Fibroblast of skin of right quadriceps (primary cell): ENCODE data around the gene ARCN1.
A peak's percentile ranks its signal among the peaks of the same experiment; 100 is the strongest.
"Not testable (repeated sequence)": the region's sequence is repeated elsewhere in the genome, so short reads cannot be mapped to it uniquely, and the experiment has no call there.

Source experiments
- DNase-seq: peaks from one replicate; pipeline ENCODE4 v3.0.0-alpha.2; 2013

The ARCN1 gene

DNA sequence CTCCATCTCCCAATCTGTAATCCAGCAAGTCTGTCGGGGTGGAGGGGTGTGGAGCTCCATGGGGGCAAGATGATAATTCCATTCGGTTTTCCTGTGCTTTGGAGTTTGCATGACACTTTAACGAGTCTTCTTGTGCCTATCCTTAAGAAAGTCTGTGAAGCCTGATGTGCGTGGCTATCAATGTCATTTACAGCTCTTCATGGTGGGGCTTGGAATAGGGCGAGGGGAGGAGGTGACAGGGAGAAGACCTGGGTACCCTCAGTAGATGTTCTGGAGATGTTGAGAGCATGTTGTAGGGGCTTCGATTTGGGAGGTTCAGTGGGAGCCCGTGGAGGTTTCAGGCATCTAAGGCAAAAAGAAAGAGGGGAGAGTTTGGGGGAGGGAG is 34.6 kb downstream of the ARCN1 start:
- DNase-seq = no peak

GRCh38 chr11:118607401-118608359 is 35.5 kb downstream of the ARCN1 start, which contains the start of gene PHLDB1:
TSS of gene PHLDB1 (plus strand) at chr11:118607615. CDS start at chr11:118613837, 6,222 bp downstream.
- DNase-seq = peak; percentile 71

- peak; percentile 78 for DNase-seq
Observed at GRCh38 chr11:118608360-118609227, 36.4 kb downstream of the ARCN1 start.

DNA sequence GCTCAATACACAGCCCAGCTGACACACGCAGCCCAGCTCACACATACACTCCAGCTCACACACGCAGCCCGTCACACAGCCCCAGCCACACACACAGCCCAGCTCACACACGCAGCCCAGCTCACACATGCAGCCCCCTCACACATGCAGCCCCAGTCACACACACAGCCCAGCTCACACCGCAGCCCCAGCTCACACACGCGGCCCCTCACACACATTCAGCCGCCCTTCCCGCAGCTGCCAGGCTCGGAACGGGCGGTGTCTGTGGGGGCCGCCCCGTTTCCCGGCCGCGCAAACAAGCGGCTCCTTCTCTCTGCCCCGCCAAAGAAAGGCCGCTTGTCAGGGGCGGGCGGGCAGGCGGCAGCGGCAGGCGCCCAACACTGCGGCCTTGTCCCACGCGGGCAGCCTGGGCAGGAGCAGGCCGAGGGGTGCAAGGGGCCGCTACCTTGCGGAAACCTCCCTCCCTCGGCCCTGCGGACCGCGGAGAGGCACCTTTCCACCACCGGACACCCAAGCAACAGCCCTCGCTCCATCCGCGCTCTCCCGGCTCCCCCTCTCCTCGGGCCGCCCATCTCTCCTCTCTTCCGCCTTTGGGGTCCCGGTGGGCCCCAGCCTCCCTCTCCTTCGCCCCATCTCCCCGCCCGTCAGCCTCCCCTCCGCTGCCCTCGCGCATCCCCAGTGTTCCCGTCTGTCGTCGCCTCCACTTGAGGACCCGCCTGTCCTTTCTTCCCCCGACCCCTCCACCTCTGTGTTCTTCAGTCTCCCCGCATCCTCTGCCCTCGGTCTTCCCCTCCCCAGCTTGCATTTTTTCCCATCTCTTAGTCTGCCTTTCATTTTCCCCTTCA is 37.4 kb downstream of the ARCN1 start:
- peak; percentile 28 for DNase-seq

- no peak for DNase-seq
Observed at GRCh38 chr11:118610225-118610772, 38.1 kb downstream of the ARCN1 start.

GRCh38 chr11:118610773-118611432 is 38.7 kb downstream of the ARCN1 start:
- DNase-seq = peak; percentile 64

DNA sequence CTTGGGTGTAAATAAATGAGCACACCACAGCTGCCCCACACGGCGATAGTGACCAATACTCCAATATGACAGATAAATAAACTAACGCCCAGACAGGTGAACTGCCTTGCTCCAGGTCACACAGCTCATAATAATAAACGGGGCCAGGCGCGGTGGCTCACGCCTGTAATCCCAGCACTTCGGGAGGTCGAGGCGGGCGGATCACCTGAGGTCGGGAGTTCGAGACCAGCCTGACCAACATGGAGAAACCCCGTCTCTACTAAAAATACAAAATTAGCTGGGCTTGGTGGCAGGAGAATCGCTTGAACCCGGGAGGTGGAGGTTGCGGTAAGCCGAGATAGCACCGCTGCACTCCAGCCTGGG is 39.2 kb downstream of the ARCN1 start:
- not testable (repeated sequence) for DNase-seq

DNA sequence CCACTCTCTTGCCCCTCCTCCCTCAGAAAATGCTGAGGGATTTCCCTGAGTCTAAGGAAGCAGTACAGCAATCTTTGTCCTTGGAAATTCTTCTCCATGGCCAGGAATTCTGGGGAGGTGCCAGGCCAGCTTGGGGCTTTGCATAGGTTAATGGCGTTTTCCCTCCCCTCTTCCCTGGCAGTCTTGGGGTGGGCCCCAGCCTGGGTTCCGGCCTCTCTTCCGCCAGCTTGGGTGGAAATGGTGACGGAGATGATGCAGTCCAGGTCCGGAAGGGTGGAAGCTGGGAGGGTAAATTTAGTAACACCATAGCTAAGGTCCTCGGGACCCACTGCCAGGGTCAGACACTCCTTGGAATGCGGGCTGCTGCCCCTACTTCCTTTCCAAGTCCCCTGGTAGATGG is 40.2 kb downstream of the ARCN1 start:
- DNase-seq = no peak

DNA sequence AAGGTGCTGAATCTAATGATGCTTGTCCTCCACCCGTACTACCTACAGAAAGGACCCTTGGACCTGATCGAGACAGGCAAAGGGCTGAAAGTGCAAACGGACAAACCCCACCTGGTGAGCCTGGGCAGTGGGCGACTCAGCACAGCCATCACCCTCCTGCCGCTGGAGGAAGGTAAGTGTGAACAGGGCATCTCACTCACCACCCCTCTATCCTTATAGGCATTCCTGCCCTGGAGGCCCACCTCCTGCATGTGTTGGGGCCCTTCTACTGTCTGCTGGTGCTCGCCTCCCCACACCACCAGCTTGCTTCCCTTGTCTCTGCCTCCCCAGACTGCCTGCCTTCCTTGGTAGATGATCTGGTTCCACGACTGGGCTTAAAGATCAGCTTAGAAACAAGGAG is 42.3 kb downstream of the ARCN1 start:
- DNase-seq = no peak

DNA sequence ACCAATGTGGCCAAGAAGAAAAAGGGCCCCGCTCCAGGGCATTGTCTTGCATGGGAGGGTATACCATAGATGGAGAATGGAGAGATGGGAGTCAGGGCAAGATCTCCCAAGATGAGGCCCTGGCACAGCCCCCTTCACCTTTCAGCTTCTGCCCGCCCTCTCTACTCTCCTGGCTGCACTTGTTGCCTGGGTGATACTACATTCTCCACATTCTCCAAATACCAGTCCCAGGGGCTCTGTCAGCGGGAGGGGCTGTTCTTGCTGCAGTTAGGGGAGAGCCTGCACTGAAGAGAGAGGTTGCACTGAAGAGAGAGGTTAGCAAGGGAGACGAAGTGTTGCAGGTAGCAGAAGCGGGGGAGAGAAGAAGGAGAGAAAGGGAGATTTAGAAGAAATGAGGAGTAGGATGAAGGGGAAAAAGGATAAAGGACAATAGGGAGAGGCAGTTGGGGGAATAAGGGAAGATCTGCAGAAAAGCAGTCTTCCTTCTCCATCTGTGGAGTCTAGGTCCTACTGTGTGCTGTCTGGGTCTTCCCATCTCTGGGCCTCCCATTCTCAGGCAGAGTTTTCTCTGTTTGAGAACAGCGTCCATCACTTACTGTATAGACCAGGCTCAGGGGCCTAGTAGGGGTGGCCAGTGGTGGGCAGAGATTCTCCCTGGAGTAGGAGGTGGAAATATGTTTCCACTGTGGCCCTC is 43.2 kb downstream of the ARCN1 start:
- DNase-seq = peak; percentile 56

GRCh38 chr11:118615976-118616371 is 43.8 kb downstream of the ARCN1 start:
- no peak for DNase-seq

DNA sequence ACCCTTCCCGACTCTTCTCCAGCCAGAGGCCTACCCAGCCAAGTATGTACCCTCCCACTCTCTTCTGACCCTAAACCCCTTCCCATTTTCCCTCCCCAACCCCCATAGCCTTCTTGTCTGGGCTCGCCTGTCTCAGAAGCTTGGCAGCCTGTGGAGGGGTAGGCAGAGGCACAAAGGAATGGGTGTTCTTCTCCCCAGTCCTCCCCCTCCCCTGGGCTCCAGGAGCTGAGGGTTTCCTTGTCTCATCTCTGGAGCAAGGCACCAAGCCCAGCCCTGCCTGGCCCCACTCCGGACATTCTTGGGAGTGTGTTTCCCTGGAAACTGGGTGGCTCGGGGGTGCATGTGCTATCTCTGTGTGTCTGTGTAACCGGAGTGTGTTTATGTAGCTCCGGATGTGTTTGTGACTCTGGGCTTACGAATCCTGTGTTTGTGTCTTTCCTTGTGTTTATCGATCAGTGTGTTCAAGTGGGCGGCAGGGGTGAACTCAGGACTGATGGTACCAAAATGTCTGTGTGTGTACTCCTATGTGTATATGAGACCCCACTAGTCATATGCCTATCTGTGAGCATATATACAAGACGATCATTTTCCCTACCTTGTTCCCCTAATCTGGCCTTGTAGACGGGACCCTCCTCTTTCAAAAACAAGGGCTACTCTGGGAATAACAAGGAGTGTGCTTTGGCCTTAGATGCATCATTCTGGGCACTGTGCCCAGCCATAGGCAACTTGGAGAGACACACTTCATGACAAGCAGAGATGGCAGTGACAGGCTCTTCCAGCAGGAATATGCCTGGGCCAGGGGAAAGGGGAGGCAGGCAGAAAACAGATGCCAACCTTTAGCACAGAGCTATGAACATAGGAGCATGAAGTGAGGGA is 46.1 kb downstream of the ARCN1 start:
- peak; percentile 69 for DNase-seq

- DNase-seq = peak; percentile 76
Observed at GRCh38 chr11:118618991-118619375, 46.8 kb downstream of the ARCN1 start.

- peak; percentile 98 for DNase-seq
Observed at GRCh38 chr11:118619444-118620197, 47.4 kb downstream of the ARCN1 start.

DNA sequence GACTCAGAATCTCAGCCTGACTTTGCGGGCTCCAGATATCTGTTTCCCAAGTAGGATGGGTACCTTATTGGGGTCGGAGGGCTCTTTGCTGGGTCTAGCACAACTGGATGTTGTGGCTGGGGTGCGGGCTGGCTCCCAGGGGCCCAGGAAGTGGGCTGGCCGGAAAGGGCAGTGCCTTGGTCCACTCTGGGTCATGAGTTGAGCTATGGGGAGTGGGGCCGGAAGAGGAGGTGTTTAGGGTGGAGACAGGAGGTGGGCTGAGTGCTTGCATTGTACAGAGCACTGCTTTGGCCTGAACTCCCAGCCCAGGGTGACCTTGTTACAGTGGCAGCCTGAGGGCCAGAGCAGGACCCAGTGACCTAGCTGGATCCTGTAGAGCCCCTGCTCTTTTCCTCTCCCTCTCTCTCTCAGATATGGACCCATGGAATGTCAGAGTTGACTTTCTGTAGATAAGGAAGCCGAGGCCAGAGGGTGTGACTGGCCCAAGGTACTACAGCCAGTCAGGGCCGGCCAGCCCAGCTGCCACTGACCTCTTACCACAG is 48.4 kb downstream of the ARCN1 start:
- no peak for DNase-seq

DNA sequence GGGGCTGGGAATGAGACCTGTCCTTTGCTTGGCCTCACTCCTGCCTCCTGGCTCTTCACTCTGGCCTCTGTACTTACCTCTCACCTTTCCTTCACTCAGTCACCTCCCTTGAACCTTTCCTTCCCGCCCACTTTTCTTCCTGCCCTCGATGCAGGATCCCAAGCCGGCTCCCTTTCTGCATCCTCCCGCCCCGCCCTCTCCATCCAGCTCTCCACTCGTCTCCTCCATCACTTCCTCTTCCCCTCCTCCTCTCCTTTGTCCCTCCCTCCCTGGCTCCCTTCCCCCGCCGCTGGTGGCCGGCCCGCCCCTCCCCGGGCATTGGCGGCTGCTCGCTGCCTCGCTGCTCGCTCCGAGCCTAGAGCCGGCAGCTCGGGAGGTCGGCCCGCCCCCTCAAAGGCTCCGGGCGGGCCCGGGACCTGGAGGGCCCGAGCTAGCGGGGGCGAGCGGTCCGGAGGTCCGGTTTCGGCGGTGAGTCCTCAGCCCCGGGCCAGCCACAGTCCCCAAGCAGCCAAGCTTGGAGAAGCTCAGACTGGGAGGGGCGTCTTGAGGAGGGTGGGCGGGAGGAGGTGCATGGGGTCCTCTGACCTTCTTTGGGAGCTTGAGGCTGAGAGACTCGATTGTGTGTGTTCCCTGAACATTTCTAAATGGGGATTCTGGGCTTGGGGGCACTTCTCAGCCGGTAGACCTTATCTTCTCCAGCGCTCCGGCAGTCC is 49.0 kb downstream of the ARCN1 start:
- peak; percentile 91 for DNase-seq

DNA sequence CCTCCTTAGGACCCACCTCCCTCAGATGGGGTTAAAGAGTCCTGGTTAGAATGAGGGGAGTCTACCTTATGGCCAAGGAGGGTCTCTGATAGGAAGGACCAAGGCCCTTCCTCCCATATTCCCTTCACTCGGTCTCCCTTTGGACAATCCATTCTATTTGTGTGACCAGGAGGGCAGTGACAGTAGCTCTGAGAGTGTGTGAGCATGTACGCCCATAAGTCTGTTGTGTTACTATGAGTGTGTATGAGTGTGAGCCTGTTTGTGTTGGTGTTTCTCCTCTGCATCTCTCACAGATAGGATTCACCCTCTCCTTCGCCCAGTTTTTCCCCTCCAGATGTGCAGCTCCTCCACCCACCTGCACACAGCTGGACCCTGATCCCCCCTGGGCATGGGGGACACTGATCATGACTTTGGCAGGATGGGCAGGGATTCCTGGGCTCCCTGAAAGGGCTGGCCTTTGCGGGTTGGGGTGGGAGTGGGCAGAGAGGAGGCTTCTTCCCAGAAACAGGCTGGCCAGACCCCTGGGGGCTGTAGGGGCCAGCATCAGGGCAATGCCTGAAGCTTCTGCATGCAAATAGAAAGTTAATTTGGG is 49.7 kb downstream of the ARCN1 start:
- DNase-seq = no peak
